ENCODE results near the gene CCDC71.

- TF ChIP-seq TARDBP (IDR thresholded peaks at IDR 0.05) (no peak), ELF4 (IDR thresholded peaks at IDR 0.05) (no peak), ARNT (IDR thresholded peaks at IDR 0.05) (no peak), SP1 (IDR thresholded peaks at IDR 0.05) (no peak), PKNOX1 (IDR thresholded peaks at IDR 0.05) (no peak)
Observed at GRCh38 chr3:49213998-49214397, 47.9 kb upstream of the CCDC71 start.

Data from HEK293T (cell line).